Prostate gland (tissue), 2 donors: Measurements from ENCODE around the gene UNC5C.

ENCODE experiments used
- POLR2A ChIP-seq: fragments of 450-650 bp; IDR thresholded peaks from one replicate; pipeline ENCODE4 v1.6.1; 2016; ENCODE audit warnings: antibody characterized with exemption, mild to moderate bottlenecking
- TF ChIP-seq, protein P1 (sequence below), 4 experiments: fragments of 200-600 bp in 2 of 4; fragments of 450-650 bp in 2 of 4; sonication (generic) in 2 of 4; IDR thresholded peaks; 1 replicate in 3 of 4; 2 replicates in 1 of 4; pipeline ENCODE4 v1.5.1; 2016 to 2019; ENCODE audit warnings: antibody characterized with exemption in 4 of 4, mild to moderate bottlenecking in 2 of 4, moderate library complexity in 2 of 4

DNA sequence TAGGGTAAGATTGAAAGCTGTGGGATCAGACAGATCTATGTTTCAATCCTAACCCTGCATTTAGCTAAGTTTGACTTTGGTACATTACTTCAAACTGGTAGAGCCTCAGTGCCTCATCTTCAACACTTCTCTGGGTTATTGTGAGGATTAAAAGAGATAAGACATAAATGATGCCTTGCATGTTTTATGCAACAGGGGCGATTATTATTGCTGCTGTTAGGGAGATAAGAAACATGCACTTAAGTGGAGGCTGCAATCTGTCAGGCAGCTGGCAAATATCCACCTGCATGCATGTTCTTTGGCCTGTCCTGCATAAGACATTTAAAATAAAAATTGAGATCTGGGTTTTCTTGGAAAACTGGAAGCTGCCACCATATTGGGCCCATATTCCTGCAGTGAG, 24.6 kb downstream of the UNC5C start:
- TF ChIP-seq, protein P1, sequence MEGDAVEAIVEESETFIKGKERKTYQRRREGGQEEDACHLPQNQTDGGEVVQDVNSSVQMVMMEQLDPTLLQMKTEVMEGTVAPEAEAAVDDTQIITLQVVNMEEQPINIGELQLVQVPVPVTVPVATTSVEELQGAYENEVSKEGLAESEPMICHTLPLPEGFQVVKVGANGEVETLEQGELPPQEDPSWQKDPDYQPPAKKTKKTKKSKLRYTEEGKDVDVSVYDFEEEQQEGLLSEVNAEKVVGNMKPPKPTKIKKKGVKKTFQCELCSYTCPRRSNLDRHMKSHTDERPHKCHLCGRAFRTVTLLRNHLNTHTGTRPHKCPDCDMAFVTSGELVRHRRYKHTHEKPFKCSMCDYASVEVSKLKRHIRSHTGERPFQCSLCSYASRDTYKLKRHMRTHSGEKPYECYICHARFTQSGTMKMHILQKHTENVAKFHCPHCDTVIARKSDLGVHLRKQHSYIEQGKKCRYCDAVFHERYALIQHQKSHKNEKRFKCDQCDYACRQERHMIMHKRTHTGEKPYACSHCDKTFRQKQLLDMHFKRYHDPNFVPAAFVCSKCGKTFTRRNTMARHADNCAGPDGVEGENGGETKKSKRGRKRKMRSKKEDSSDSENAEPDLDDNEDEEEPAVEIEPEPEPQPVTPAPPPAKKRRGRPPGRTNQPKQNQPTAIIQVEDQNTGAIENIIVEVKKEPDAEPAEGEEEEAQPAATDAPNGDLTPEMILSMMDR (IDR thresholded peaks at IDR 0.05) = no peak
- TF ChIP-seq POLR2A = no peak
